Chondrocyte (in vitro differentiated cells): ENCODE results near the gene ARSB. TPM values are rescaled to one million over a fixed set of nuclear protein-coding genes. Genes with fewer than 3 reads are reported as not detected.

Experiments used
- DNase-seq: peaks from one replicate; pipeline ENCODE4 v3.0.0; 2021; ENCODE audit warnings: mixed read lengths, low spot score
- H3K27ac Mint-ChIP-seq: one replicate; pipeline ENCODE4 v1.8.0; 2021; ENCODE audit warnings: mild to moderate bottlenecking, moderate library complexity, mixed read lengths; ENCODE audit not compliant: unreplicated experiment
- H3K27me3 Mint-ChIP-seq: 2 replicates; pipeline ENCODE4 v1.8.0; 2021; ENCODE audit warnings: low read depth, mixed read lengths
- H3K36me3 Mint-ChIP-seq: 2 replicates; pipeline ENCODE4 v1.8.0; 2021; ENCODE audit warnings: low read depth, mixed read lengths
- H3K4me1 Mint-ChIP-seq: 2 replicates; pipeline ENCODE4 v1.8.0; 2021; ENCODE audit warnings: low read depth, mild to moderate bottlenecking, mixed read lengths
- H3K4me3 Mint-ChIP-seq: one replicate; pipeline ENCODE4 v1.8.0; 2021; ENCODE audit warnings: mild to moderate bottlenecking, moderate library complexity, mixed read lengths; ENCODE audit not compliant: unreplicated experiment
- H3K9me3 Mint-ChIP-seq: 2 replicates; pipeline ENCODE4 v1.8.0; 2021; ENCODE audit warnings: low read depth, mixed read lengths
- CTCF ChIP-seq: fragments of 200-600 bp; sonication (generic); IDR thresholded peaks from 2 replicates; pipeline ENCODE4 v1.5.0; 2021; ENCODE audit warnings: antibody characterized with exemption, mild to moderate bottlenecking, moderate library complexity
- total RNA-seq: library from RNA; stranded (reverse); gene quantifications from 3 replicates; pipeline ENCODE4 v1.2.1, GENCODE V29; 2021

The ARSB gene
- total RNA-seq, 1 donor from 2014 or later = 45.1 TPM

GRCh38 chr5:79025054-79025472, 40.0 kb upstream of the ARSB start:
- H3K27me3 Mint-ChIP-seq = no peaks in the 10 kb centered on the region
- DNase-seq = no peak
- H3K4me3 Mint-ChIP-seq = peak overlapping the region; percentile 71
- H3K4me1 Mint-ChIP-seq = peaks cover 26% of the 10 kb centered on the region
- no peaks in the 10 kb centered on the region for H3K36me3 Mint-ChIP-seq
- H3K27ac Mint-ChIP-seq = peak overlapping the region; percentile 12
- TF ChIP-seq CTCF = peak; percentile 99
- no peaks in the 10 kb centered on the region for H3K9me3 Mint-ChIP-seq

GRCh38 chr5:79023947-79024346, 38.8 kb upstream of the ARSB start:
- H3K36me3 Mint-ChIP-seq = no peaks in the 10 kb centered on the region
- H3K27ac Mint-ChIP-seq = no peak overlapping the region
- peaks cover 26% of the 10 kb centered on the region for H3K4me1 Mint-ChIP-seq
- DNase-seq = no peak
- TF ChIP-seq CTCF = no peak
- H3K9me3 Mint-ChIP-seq = no peaks in the 10 kb centered on the region
- no peaks in the 10 kb centered on the region for H3K27me3 Mint-ChIP-seq
- no peak overlapping the region for H3K4me3 Mint-ChIP-seq

- Mint-ChIP-seq H3K9me3 (no peaks in the 10 kb centered on the region), H3K27ac (no peak overlapping the region)
Observed at GRCh38 chr5:79023348-79023747, 38.2 kb upstream of the ARSB start.

GRCh38 chr5:79022771-79023170, 37.7 kb upstream of the ARSB start:
- no peaks in the 10 kb centered on the region for H3K36me3 Mint-ChIP-seq
- H3K4me1 Mint-ChIP-seq = peaks cover 26% of the 10 kb centered on the region
- no peaks in the 10 kb centered on the region for H3K9me3 Mint-ChIP-seq
- no peak for TF ChIP-seq CTCF
- no peak overlapping the region for H3K4me3 Mint-ChIP-seq
- no peak overlapping the region for H3K27ac Mint-ChIP-seq
- DNase-seq = no peak
- no peaks in the 10 kb centered on the region for H3K27me3 Mint-ChIP-seq

More at GRCh38 chr5:79023348-79023747, 38.2 kb upstream of the ARSB start:
- TF ChIP-seq CTCF = no peak
- no peaks in the 10 kb centered on the region for H3K36me3 Mint-ChIP-seq
- no peaks in the 10 kb centered on the region for H3K27me3 Mint-ChIP-seq
- H3K4me3 Mint-ChIP-seq = no peak overlapping the region
- no peak for DNase-seq
- peaks cover 26% of the 10 kb centered on the region for H3K4me1 Mint-ChIP-seq

- TF ChIP-seq CTCF = no peak
- no peaks in the 10 kb centered on the region for H3K9me3 Mint-ChIP-seq
- H3K4me3 Mint-ChIP-seq = no peak overlapping the region
- peak overlapping the region; percentile 88 for H3K27ac Mint-ChIP-seq
- H3K27me3 Mint-ChIP-seq = no peaks in the 10 kb centered on the region
- DNase-seq = no peak
- no peaks in the 10 kb centered on the region for H3K36me3 Mint-ChIP-seq
- H3K4me1 Mint-ChIP-seq = peaks cover 26% of the 10 kb centered on the region
Observed at GRCh38 chr5:79021753-79022152, 36.6 kb upstream of the ARSB start.
